Fibroblast of upper back skin (primary cell): Measurements from ENCODE around the gene SLC25A21.
"Not testable (repeated sequence)": the region's sequence is repeated elsewhere in the genome, so short reads cannot be mapped to it uniquely, and the experiment has no call there.

Experiments
- DNase-seq: peaks from one replicate; pipeline ENCODE4 v3.0.0-alpha.2; 2013

SLC25A21 gene

DNA sequence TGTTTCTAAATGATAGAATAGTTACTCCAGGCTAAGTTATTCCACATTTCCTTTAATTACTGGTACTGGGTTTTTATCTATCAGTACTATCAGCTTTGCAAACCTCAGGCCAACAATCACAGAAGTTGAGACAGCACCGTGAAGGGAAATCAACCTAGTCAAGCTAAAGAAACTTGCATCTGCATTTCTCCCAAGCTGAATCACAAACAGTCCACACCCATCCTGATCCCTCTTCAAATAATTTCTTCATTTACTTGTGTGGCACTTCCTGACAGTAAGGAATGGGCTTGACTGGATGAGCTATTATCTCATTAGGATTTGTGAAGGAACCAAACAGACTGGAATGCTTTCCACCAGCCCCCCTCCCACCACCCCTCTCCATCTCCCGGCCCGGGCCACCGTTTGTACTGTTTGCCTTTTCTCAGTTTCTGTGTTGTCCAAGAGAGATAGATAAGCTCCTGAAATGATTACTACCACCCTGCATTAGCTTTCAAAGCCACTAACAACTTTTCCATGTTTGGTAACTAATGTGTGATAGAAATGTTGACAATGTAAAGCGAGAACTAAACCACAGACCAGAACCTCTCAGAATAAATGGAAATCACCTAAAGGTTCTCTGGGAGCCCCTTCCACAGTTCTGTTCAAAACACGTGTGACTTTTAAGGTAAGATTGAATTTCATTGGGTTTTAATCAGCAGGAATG lies 236.3 kb downstream of the SLC25A21 start:
- DNase-seq, result no peak

GRCh38 chr14:36934304-36934703 lies 238.1 kb downstream of the SLC25A21 start:
- no peak for DNase-seq

DNA sequence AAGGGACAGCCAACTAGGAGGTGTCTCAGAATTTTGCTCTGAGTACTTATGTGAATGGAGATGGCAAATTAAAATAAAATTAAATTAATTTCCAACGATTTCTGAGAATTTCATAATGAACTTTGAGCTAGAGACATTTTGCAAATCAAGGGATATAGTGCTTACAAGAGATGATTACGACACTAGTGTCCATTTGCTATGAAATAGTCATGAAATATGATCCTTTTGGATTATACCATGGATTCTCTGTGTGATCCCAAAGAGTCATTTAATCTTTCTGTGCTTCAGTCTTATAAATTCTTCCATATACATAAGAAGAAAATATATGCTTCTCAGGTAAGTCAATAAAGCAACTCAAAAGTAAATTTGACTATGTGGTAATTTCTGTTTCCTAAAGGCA lies 240.6 kb downstream of the SLC25A21 start:
- no peak for DNase-seq

DNA sequence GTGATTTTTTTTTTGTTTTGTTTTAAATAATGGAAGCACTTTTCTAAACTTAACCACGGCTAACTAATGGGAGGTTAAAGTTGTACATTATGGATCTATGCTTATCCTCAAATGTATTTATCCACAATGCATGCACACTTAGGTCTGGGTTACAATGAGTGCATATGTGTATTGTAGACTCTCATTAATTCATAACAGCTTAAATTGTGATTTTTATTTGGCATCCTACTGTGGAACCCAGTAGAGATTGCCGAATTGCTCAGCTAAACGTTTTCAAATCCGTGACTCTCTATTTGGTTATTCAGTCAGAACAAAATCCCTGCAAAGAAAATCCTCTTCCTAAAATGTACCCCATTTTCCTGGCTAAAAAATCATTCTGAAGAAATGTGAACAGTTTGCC lies 244.0 kb downstream of the SLC25A21 start:
- no peak for DNase-seq

DNA sequence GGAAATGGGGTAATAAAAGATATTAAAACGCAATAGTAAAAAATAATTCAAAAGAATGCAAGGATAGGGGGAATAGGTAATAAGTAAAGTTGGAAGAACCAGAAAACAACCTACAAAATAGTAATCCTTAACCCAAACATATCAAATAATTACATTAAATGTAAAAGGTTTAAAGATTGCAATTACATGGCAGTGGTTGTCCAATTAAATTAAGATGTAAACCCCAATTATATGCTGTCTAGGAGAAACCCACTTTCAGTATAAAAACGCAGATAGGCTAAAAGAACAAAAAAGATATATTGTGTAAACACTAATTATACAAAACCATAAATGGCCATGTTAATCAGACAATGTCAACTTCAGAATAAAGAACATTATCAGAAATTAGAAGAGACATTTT lies 247.3 kb downstream of the SLC25A21 start:
- DNase-seq, result no peak

GRCh38 chr14:36916668-36917067 lies 255.7 kb downstream of the SLC25A21 start:
- DNase-seq, result no peak

DNA sequence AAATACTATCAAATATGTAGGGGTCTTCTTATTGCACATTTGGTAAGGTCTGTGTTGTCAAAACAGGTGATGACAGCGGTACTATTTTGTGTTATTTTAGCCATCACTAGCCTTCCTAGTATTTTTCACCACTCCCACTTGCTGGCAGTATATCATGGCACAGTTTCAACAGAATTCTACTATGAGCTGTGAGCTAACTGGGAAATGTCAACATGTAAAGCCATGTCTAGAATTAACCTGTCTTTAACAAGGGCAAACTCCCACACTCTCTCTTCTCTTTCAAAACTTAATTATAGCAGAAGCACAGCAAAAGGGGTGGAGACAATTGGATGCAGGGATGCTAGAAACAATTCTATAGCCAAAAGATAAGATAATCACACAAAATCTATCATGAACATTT lies 257.3 kb downstream of the SLC25A21 start:
- DNase-seq, result no peak

GRCh38 chr14:36910578-36910977 lies 261.8 kb downstream of the SLC25A21 start:
- DNase-seq, result no peak

- no peak for DNase-seq
These were observed 267.0 kb downstream of the SLC25A21 start for GRCh38 chr14:36905272-36905888.

DNA sequence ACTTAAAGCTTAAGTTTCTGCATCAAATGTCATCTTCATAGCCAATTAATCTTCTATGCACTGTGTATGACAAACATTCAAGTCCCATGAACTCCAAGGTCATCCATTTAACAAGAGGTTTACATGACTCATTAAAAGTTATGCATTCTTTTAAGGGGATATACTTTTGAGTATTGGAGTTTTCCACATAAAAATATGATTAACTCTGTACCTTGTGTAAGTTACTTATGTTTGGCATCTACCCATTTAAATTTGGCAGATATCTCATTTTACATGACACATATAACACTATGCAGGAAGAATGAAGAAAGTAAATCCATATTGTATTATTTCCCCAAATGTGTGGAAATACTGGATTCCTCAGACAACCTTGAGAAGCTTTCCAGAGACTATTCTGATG lies 270.5 kb downstream of the SLC25A21 start:
- peak; percentile 23 for DNase-seq

DNA sequence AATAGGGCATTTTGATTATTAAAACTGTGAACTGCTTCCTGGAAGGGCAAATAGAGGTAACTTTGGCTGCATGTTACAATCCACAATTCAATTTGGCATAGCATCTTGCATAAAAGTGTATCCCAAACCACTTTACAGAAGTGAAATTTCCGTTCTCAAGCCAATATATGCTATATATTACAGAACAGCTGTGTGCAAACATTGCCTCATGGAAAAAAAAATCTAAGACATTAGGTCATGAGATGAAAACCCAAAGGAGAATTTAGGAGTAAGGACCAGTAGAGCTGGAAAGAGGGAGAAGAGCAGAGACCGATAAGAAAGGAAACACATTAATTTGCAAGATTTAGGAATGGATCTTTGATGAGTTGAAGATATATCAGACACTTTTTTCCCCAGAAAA lies 271.6 kb downstream of the SLC25A21 start:
- no peak for DNase-seq

DNA sequence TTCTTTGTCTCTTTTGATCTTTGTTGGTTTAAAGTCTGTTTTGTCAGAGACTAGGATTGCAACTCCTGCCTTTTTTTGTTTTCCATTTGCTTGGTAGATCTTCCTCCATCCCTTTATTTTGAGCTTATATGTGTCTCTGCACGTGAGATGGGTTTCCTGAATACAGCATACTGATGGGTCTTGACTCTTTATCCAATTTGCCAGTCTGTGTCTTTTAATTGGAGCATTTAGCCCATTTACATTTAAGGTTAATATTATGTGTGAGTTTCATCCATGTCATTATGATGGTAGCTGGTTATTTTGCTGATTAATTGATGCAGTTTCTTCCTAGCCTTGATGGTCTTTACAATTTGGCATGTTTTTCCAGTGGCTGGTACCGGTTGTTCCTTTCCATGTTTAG lies 276.1 kb downstream of the SLC25A21 start:
- not testable (repeated sequence) for DNase-seq

- no peak for DNase-seq
These were observed 288.4 kb downstream of the SLC25A21 start for GRCh38 chr14:36884049-36884448.

GRCh38 chr14:36880276-36880675 lies 292.1 kb downstream of the SLC25A21 start:
- DNase-seq, result no peak

- no peak for DNase-seq
These were observed 292.8 kb downstream of the SLC25A21 start for GRCh38 chr14:36879558-36879957.

DNA sequence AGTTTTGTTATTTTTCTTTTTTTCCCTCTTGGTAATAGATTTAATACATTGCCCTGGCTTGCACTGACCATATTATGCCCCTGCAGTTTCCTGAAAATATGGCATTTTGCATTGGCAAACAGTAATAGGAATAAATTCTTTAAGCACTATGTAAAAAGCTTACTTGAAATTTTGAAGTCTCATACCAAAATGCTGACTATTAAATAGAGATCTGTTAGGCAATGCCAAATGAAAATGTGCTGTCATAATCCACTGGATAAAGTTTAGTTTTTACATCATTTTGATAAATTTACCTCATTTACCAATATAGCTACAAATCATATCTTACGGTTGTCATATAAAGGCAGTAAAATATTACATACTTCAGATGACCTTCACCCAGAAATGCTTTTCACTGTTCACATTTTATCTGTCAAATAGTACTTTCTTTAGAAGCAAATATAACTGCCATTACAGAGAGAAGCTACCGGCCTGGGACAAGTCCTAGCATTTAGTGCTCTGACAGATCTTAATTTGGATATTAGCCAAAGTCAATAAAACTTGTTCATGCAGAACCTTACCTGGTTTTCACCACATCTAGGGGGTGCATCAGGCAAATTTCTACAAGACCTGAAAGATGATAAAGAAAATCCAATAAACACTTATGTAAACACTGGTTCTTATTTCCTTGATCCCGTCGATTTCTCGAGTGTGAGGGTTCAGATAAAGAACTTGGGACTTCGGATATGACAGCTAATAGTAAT lies 297.8 kb downstream of the SLC25A21 start:
- DNase-seq, result no peak

GRCh38 chr14:36870776-36871175 lies 301.6 kb downstream of the SLC25A21 start:
- DNase-seq, result no peak

DNA sequence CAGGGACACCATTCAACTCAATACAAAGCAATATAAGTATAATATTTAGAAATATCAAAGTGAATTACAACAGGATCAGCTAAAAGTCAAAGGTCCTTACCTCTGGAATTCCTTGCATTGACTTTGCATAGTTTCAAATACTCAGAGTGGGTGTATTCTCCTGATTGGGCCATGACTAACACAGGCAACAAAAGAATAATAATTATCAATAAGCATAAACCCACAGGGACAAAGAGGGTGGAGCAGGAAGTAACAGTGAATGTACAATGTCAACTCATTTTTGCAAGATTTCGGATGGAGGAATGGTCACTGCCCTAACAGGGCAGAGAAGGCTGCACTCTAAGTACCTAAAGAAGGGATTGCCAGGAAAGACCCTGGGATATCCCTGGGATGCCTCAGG lies 303.3 kb downstream of the SLC25A21 start:
- no peak for DNase-seq

- DNase-seq, result no peak
These were observed 305.5 kb downstream of the SLC25A21 start for GRCh38 chr14:36866867-36867266.

GRCh38 chr14:36863271-36863670 lies 309.1 kb downstream of the SLC25A21 start:
- DNase-seq, result no peak

GRCh38 chr14:36862237-36862636 lies 310.2 kb downstream of the SLC25A21 start:
- DNase-seq, result not testable (repeated sequence)

GRCh38 chr14:36860831-36861230 lies 311.6 kb downstream of the SLC25A21 start:
- no peak for DNase-seq

GRCh38 chr14:36859119-36859518 lies 313.3 kb downstream of the SLC25A21 start:
- DNase-seq, result no peak

GRCh38 chr14:36857842-36858445 lies 314.5 kb downstream of the SLC25A21 start:
- no peak for DNase-seq
